ENCODE data around the gene NRAP.

NRAP gene

DNA sequence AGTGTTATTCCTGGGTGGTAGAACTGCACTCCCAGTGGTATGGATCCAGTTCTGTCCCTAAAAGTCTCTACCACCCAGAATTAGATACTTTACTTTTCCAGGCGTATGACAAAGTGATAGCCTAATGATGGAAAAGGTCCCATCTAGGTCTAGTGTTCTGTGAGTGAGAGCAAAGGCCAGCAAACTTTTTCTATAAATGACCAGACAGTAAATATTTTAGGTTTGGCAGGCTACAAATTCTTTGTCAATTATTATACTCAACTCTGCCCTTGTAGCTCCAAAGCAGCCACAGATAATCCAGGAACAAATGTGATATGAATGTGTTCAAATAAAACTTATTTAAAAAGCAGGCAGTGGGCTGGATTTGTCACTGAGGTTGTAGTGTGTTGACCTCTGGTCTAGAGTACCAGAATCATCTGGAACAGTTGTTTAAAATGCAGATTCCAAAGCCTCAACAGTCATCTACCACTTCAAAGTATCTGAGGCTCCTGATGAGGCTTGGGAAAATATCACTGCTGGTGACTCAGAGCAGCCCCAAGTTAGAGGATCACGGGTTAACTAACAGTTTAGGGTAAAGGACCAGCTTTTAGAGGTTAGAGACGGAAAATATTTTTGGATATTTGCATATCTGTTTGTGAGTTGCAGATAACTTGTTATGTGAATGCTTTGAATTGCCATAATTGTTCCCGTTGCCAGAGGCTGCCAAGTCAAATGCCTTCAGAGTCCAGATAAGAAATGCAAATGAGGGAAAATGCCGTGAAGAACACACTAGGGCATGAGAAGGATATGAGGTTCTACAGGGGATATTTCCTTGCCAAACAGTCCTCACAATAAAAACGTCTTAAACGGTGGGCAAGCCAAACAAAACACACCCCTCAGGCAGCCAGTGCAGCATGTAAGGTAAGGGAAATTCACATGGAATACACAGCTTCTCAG, 19.4 kb downstream of the NRAP start:
- DNase-seq (ENCODE audit: low read depth) = no peak
- H3K4me3 ChIP-seq (ENCODE audit: low read depth, low read length) = no peak overlapping the region

DNA sequence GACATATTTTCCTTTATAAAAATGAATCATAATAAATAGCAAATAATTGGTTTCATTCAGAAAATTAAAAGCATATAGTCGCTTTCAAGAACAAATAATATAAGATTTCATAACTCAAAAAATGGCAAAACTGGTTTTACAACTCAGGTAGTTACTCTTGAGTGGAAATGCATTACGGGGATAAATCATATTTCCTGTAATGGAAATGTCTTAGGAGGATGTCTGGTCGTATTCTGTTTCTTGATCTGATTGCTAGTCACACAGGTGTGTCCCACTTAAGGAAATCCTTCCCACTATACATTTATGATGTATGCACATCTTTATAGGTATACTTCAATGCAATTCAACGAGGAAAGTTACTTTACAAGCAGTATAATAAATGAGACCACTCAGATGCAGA, 20.7 kb downstream of the NRAP start:
- no peak for DNase-seq (ENCODE audit: low read depth)
- no peak overlapping the region for H3K4me3 ChIP-seq (ENCODE audit: low read depth, low read length)

DNA sequence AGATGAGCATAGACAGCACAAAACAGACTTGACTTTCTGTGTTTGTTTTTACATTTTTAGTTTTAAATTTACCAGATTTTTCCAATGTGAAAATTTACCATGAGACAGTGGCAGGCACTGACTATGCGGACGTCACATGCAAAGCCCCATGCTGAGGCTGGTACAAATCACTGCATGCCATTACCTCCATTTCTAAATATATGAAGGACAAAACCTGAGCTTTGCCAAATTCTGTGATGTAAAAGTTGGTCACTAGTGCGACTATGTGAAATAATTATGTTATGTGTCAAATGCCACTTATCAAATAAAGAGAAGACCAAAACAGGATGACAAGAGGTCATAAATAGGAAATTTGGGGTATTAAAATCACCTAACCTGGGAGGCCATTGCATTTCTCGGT, 22.1 kb downstream of the NRAP start:
- no peak for DNase-seq (ENCODE audit: low read depth)
- no peak overlapping the region for H3K4me3 ChIP-seq (ENCODE audit: low read depth, low read length)

DNA sequence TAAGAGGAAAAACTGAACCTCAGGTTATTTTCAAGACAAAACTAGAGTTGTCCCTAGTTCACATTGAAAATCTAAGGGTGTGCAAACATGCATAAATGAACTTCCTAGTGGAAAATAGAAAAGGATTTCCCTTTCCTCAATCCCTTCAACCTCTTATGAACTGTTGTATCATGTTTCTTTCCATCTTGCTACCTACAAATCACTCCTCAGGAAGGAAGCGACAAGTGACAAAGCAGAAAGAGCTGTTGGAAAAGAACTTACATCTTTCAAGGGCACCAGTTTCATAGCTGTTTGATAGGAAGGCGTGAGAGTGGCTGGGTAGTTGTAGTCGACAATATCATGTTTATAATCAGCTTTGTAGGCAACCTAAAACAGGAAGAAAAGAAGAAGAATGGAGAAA, 23.9 kb downstream of the NRAP start:
- no peak overlapping the region for H3K4me3 ChIP-seq (ENCODE audit: low read depth, low read length)
- no peak for DNase-seq (ENCODE audit: low read depth)

DNA sequence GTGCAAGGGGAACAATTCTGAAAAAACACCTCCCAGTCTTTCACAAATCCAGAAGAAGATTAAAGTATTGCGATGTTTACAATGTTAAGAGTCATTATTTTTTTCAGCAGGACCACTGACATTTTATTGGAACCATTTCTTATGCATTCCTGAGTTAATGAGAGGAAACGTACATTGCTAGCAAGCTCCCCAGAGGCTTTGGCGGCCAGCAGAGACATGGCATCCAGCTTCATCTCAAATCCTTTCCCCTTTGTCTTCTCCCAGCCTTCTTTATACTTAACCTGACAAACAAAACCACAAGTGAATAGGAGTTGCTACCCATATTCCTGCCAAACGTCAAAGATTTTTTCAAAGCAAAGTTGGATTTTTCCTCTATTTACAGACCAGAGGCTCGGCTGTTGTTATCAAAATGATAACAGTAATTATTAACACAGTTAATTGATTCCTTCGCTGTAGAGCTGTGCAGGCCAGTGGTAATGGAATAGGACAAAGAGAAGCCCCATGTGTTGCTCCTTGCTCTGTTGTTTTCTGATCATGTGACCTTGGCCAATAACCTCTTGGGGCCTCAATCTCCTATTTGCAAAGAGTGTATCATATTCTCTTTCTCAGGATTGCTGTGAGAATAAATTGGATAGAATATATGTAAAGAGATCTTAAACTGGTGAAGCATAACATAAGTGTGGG, 32.0 kb downstream of the NRAP start:
- DNase-seq (ENCODE audit: low read depth) = no peak
- no peak overlapping the region for H3K4me3 ChIP-seq (ENCODE audit: low read depth, low read length)

DNA sequence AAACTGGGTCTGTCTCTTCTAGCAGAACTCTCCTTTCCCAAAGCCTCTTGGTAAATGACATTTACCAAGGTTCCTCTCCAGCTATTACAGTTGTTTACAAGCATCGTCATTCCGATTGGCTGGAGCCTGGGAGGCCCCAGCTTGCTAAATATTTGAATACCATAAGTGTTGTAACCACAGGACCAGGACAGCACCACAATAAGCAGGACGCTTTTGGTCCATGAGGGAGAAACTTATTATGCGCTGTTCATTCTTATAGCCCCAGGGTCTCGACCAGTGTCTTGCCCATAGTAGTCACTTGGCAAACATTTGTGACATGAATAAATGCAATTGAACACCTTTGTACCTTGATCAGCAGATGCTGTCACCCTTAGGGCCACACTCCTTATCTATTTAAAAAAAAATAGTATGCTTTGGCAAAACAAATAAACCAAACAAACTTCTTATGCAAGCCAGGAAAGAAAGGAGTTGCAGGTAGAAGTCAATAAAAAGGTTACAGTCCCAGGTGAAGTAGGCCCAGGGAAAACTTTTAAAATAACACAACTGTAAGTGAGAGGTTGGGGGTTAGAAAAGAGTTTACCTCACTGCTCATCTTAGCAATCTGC, 32.8 kb downstream of the NRAP start:
- no peak for DNase-seq (ENCODE audit: low read depth)
- no peak overlapping the region for H3K4me3 ChIP-seq (ENCODE audit: low read depth, low read length)

DNA sequence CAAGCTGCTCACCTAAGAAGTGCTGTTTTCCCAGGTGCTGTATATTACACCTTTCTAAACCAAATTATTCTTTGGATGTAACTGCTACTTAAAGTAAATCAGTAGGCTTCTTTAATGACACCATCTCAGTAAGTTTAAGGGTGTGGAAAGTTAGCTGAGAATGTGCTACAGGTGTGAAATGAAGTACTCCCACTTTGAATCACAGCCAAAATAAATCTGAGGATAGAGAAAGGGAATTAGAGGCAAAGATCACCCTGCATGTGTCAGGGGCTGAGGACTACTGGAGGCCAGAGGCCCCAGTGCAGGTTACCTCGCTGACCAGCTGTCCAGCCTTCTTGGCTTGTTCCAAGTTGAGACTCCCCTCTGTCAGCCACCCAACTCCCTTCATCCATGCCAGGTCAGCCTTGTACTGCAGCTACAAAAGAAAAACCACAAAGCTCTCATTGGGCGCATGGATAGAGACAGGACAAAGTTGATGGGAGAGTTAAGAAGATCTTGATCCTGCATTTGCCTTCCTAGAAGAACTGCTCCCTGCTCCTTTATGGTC, 35.2 kb downstream of the NRAP start:
- no peak for DNase-seq (ENCODE audit: low read depth)
- H3K4me3 ChIP-seq (ENCODE audit: low read depth, low read length) = no peak overlapping the region

DNA sequence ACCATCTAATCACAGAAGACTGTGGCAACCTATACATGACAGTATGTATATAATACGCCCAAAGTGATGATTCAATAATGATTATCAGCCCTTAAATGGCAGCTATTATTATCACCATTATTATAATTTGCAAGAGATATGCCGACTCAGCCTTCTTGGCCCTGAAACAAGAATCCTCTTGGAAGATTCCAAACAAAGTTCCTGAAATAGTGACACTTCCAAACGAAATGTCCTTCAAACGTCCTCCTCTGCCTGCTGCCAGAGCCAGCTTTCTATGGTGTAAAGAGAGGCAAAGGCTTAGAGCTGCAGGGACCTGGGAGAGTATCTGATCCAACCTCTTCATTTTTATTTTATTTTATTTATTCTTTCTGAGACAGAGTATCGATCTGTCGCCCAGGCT, 36.0 kb downstream of the NRAP start:
- no peak overlapping the region for H3K4me3 ChIP-seq (ENCODE audit: low read depth, low read length)
- no peak for DNase-seq (ENCODE audit: low read depth)

DNA sequence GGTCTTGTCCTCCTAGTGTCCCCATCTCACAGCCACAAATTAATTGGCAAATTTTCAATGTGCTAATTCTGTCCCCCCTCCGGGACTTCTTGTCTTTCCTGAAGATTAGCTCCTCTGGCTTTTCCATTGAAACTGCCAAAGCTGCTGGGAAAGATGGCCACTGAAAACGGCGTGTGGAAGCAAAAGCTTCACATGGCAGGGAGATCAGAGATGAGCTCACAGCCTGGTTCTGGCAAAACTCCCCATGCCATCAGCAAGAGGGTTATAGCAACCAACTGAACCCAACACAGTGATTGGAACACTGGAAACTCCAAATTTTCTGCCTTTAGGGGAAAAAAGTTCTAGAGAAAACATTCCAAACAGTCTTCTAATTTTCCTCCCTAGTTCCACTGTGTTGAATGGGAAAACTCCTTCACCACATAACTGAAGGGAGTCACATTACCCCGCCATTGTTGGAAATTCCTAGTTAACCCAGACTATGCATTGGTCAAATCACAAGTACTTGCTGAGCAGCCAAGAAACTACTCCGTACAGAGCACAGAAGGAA, 37.0 kb downstream of the NRAP start:
- H3K4me3 ChIP-seq (ENCODE audit: low read depth, low read length) = no peak overlapping the region
- DNase-seq (ENCODE audit: low read depth) = no peak

DNA sequence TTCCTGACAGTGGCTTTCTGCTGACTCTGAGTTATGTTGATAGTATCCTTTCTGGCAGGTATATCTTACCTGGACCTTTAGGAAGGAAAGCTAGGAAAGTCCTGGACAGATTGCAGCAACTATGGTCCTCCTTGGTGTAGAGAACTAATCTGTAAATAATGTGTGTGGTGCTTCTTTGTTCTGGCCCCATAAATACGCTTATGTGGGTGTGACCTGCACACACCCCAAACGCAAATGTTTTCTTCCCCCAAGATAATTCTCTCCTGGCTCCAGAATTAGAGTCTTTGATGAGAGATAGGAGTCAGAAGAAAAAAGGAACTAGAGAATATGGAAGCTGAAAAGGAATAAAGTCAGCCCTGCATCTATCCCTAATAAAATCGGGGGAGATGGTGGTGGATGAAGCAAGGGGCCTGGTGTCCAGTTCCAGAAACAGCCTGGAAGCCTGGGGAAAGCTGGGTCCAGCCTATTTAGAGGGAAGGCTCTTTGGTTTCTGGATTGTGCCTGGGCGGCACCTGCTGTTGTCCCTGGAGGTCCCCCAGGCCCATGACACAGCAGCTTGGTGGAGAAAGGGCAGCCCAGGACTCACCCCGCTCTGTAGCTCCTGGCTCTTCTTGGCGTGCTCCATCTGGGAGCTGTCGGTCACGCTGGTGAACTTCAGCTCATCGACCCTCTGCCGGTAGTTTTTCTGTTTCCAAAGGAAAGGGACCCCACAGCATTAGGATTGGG, 38.2 kb downstream of the NRAP start:
- no peak overlapping the region for H3K4me3 ChIP-seq (ENCODE audit: low read depth, low read length)
- DNase-seq (ENCODE audit: low read depth) = no peak

DNA sequence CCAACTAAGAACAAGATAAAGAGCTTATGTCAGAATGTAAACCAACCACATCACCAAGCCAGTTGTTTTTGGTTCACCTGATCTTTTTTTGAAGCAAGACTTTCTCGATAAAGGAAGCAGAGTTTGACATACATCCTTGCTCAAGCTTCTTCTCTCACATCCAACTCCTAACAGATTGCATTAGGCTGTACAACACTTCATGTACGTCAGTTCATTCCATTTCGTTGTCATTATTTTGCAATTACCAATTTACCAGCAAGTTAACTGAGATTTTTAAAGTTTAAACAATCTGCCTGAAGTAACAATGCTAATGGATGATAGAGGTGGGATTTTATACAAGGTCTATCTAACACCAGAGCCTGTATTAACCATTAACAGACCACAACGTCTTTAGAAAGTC, 41.0 kb downstream of the NRAP start:
- no peak overlapping the region for H3K4me3 ChIP-seq (ENCODE audit: low read depth, low read length)
- no peak for DNase-seq (ENCODE audit: low read depth)

DNA sequence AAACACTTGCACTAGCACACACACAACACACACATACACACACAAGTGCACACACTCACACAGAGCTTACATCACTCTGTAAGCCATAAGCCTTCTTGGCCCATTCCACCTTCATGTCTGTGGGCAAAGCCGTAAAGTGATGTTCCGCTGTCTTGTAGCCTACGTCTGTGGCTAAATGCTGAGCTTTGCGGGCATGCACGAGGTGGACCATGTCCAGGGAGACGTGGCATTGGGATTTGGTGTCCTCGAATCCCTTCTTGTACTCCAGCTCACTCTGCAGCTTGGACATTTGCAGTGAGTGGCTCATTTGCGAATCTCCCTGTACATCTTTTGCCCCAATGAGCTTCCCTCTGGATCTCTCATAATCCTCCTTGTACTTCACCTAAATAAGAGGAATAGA, 42.0 kb downstream of the NRAP start:
- no peak for DNase-seq (ENCODE audit: low read depth)
- no peak overlapping the region for H3K4me3 ChIP-seq (ENCODE audit: low read depth, low read length)

DNA sequence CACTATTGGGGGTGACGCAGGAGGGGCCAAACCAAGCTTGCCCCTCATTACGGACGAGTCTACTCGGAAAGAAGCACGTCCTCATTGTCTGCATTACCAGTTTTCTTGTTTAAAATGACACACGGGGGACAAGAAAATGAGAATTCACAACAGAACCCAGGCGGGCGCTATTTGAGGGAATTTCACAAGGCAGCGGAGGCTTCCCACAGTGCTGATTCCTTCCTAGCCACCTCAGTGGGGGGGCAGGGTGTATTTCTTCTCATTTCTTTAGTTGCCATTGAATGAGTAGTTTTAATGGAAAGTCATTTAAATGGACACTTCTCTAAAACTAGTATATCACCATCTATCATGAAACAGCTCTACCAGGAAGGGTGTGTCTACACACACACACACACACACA, 42.9 kb downstream of the NRAP start:
- H3K4me3 ChIP-seq (ENCODE audit: low read depth, low read length) = no peak overlapping the region
- no peak for DNase-seq (ENCODE audit: low read depth)

DNA sequence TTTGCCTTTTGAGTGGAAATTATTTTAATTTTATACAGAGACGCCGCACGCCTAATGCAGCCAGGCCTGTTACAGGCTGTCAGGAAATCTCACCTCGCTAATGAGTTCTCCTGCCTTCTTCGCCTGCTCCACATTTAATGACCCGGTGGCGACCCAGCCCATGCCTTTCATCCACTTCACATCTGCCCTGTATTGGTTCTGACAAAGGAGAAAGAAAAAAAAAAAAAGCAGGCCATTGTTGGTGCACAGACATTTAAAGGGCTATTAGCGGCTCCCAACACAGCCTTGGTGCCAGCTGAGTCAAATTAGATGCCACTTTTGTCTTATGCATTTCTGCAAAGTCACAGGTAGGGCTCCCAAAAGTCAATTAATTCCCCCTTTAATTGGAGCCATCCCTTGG, 43.3 kb downstream of the NRAP start:
- H3K4me3 ChIP-seq (ENCODE audit: low read depth, low read length) = no peak overlapping the region
- no peak for DNase-seq (ENCODE audit: low read depth)

DNA sequence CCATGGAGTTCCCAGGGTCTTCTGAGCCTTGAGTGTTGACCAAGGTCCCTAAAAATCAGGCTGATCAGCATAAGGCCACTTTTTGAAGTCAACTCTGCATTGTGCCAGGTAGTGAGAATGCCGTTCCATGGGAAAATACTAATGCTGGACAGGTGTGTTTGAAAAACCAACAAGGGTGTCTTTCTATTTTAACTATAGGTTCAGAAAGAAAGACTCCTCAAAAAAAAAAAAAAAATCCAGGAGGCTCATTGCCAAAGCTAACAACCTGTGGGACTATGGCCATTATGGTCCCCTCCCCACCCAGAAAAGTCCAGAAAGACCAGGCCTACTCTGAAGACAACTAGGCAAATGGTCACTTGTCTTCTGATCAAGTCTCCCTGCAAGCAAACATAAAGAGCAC, 44.4 kb downstream of the NRAP start:
- DNase-seq (ENCODE audit: low read depth) = no peak
- H3K4me3 ChIP-seq (ENCODE audit: low read depth, low read length) = no peak overlapping the region

DNA sequence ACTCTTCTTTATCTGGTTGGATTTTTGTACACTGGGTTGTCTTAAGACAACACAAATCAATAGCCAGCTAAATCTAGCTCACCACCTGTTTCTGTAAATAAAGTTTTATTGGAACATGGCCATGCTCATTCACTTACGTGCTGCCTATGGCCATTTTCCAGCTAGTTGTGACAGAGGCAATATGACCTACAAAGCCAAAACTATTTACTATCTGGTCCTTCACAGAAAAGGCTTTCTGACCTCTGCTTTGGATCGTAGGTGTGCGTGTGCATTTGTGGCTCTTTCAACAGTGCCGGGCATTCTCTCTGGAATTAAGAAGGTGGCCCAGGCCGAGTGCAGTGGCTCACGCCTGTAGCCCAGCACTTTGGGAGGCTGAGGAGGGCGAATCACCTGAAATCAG, 45.5 kb downstream of the NRAP start:
- no peak for DNase-seq (ENCODE audit: low read depth)
- no peak overlapping the region for H3K4me3 ChIP-seq (ENCODE audit: low read depth, low read length)

DNA sequence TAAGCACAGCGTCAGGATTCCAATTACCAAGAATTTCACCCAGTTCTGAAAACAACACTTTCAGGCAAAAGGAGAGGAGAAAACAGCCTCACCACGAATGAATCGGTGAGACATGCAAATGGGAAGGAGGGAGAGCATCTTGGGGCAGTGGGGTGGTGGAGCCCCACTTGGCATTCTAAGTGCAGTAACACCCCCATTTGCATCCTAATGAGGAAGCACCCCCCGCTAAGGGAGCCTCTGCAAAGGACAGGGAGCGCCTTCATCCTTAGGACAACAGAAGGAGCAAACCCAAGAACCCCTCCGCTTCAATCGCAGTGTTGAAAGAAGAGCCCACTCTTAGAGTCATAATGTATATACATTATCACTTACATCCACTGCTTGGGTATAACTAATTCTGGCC, 46.8 kb downstream of the NRAP start:
- H3K4me3 ChIP-seq (ENCODE audit: low read depth, low read length) = no peak overlapping the region
- no peak for DNase-seq (ENCODE audit: low read depth)

DNA sequence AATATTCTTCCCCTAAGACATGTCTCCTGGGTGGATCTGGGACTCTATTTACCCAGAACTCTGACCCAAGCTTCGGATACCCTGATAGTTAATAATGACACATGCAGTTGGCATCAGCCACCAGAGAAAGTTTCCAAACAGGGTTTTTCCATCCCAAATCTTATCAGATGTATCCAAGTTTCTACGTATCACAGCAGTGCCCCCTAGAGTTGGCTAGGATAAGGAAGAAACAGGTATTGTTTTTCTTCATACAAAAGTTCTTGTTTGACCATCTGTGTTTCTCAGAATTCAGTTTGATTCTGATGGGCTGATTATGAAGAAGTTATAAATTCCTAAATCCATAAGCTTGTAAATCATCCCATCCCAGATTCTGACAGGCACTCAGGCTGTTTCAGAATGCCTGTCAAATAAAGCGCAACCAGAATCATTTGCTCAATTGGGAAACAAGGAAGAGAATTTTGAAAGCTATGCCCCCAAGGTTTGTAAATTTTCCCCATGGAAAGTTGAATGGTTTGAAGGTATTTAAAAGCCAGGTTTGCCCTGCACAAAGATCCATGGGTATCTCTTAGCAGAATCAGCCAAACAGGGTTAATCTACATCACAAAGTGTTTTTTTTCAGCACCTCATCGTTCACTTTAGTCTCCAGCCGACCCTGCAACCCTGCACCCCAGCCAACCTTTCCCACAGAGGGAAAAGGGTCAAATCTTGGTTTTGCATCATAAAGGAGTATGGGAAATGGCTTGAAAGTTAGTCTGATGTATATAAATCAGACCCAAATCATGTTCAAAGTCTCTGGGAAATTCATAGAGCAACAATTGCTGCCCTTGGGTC, 47.4 kb downstream of the NRAP start:
- no peak overlapping the region for H3K4me3 ChIP-seq (ENCODE audit: low read depth, low read length)
- no peak for DNase-seq (ENCODE audit: low read depth)
